ENCODE data around the gene DCST1. TPM values are rescaled to one million over a fixed set of nuclear protein-coding genes. Genes with fewer than 3 reads are reported as not detected.

The DCST1 gene
- total and polyA plus RNA-seq, 2 of the 13 experiments (the other 11 are each of a cell fraction or from before 2014, with no cell fraction given): 0.04 TPM; not detected in 1

GRCh38 chr1:155073377-155074242 is 40.0 kb downstream of the DCST1 start:
- 80% methylated on average over 3 of the region's 3 CpGs for WGBS (ENCODE audit: low lambda C conversion rate)
- BruUV-seq (replicated peaks): no TSS peak
- ATAC-seq (no peak), DNase-seq (ENCODE audit: low spot score) (no peak), FAIRE-seq (no peak)
- no peaks in the 10 kb centered on the region for H3K9me3 ChIP-seq (ENCODE audit: low read length)
- intact Hi-C loops (cut with micrococcal nuclease; ENCODE audit: unreplicated experiment) (no loop called here), in situ Hi-C loops (cut with HindIII; ENCODE audit: extremely low pct_ligation_motif_present, low pct_unique_long_range_greater_than_20kb) (no loop called here)
- H3K9ac ChIP-seq (ENCODE audit: insufficient read depth, low read depth, low read length): no peak overlapping the region
- no peaks in the 10 kb centered on the region for H3K79me2 ChIP-seq (ENCODE audit: insufficient read depth, low read length)
- H3K4me1 ChIP-seq (ENCODE audit: insufficient read depth, low read length): peaks cover 30% of the 10 kb centered on the region
- peaks cover 8 to 66% of the 10 kb centered on the region in 2 experiments for H3K27me3 ChIP-seq (ENCODE audit: control insufficient read depth in 1 of 2, insufficient read depth in 2 of 2, low read length in 2 of 2)
- no peak overlapping the region for H3K4me2 ChIP-seq (ENCODE audit: low read depth, low read length)
- H2AFZ ChIP-seq (ENCODE audit: low read length): no peak overlapping the region
- TF ChIP-seq MLX (CRISPR knock-in tag; IDR thresholded peaks at IDR 0.05) (no peak), ZBTB49 (CRISPR knock-in tag; IDR thresholded peaks at IDR 0.05; ENCODE audit: borderline replicate concordance) (no peak), KLF6 (CRISPR knock-in tag; IDR thresholded peaks at IDR 0.05) (no peak), ZSCAN22 (CRISPR knock-in tag; IDR thresholded peaks at IDR 0.05) (no peak), ZNF782 (CRISPR knock-in tag; IDR thresholded peaks at IDR 0.05; ENCODE audit: borderline replicate concordance) (no peak), ETV5 (CRISPR knock-in tag; IDR thresholded peaks at IDR 0.05; ENCODE audit: borderline replicate concordance) (no peak), ZNF878 (CRISPR knock-in tag; IDR thresholded peaks at IDR 0.05) (no peak), ZSCAN30 (CRISPR knock-in tag; IDR thresholded peaks at IDR 0.05) (no peak), LBX2 (CRISPR knock-in tag; IDR thresholded peaks at IDR 0.05; ENCODE audit: borderline replicate concordance) (no peak), ZNF382 (CRISPR knock-in tag; IDR thresholded peaks at IDR 0.05; ENCODE audit: borderline replicate concordance) (no peak), ZBTB37 (CRISPR knock-in tag; IDR thresholded peaks at IDR 0.05) (no peak), POLR2AphosphoS5 (IDR thresholded peaks at IDR 0.05; ENCODE audit: low read depth, low read length) (no peak), ZNF496 (CRISPR knock-in tag; IDR thresholded peaks at IDR 0.05; ENCODE audit: insufficient replicate concordance) (no peak), NCOA2 (CRISPR knock-in tag; IDR thresholded peaks at IDR 0.05) (no peak), RBAK (CRISPR knock-in tag; IDR thresholded peaks at IDR 0.05) (no peak), HDAC1 (CRISPR knock-in tag; IDR thresholded peaks at IDR 0.05) (no peak), FIP1L1 (IDR thresholded peaks at IDR 0.05; ENCODE audit: borderline replicate concordance, insufficient read depth, low read depth, low read length) (no peak)
- no peaks in the 10 kb centered on the region for H4K20me1 ChIP-seq (ENCODE audit: insufficient read depth, low read length)
- ChIA-PET POLR2A (no interaction called here), CTCF (ENCODE audit: low intra/inter-chr PET ratio, low total read pairs) (no interaction called here)
- peaks cover 3 to 4% of the 10 kb centered on the region in 2 experiments; a peak in 3 of 5 replicates for H3K36me3 ChIP-seq (replicated peaks in 1 of 2; ENCODE audit: control insufficient read depth in 1 of 2, insufficient read depth in 2 of 2, low read length in 2 of 2)
- H3K4me3 ChIP-seq (replicated peaks in 1 of 3; ENCODE audit: insufficient read depth in 1 of 3, low read depth in 2 of 3, low read length in 3 of 3): no peak overlapping the region
- H3K27ac ChIP-seq (ENCODE audit: extremely low read length, insufficient read depth, low read length): no peak overlapping the region
